H1 (cell line): Measurements from ENCODE around the gene OR6N2. TPM values are rescaled to one million over a fixed set of nuclear protein-coding genes. Genes with fewer than 3 reads are reported as not detected.

Experiments used
- EGR1 ChIP-seq: IDR thresholded peaks from 2 replicates; pipeline ENCODE4 v1.6.1; 2011; ENCODE audit warnings: low read depth, low read length, borderline replicate concordance
- EP300 ChIP-seq, 2 experiments: IDR thresholded peaks; 1 replicate in 1 of 2; 2 replicates in 1 of 2; pipeline ENCODE4 v1.6.1; 2011 to 2012; ENCODE audit warnings: low read depth in 2 of 2, low read length in 2 of 2, mild to moderate bottlenecking in 2 of 2, borderline replicate concordance in 1 of 2, inconsistent platforms in 1 of 2, moderate library complexity in 1 of 2
- FOSL1 ChIP-seq: IDR thresholded peaks from 2 replicates; pipeline ENCODE4 v1.6.1; 2011; ENCODE audit warnings: mild to moderate bottlenecking, low read depth, low read length, moderate library complexity; ENCODE audit not compliant: insufficient read depth
- GTF2F1 ChIP-seq: IDR thresholded peaks from 2 replicates; pipeline ENCODE4 v1.6.1; 2012; ENCODE audit warnings: low read depth, low read length, improper control_type of control experiment, borderline replicate concordance
- HDAC2 ChIP-seq, 2 experiments: fragments of 300-600 bp in 1 of 2; sonication (generic) in 1 of 2; IDR thresholded peaks; 2 replicates each; pipeline ENCODE4 v1.6.1; 2011 to 2012; ENCODE audit warnings: low read depth in 2 of 2, low read length in 2 of 2, mild to moderate bottlenecking in 2 of 2, moderate library complexity in 2 of 2, borderline replicate concordance in 1 of 2, inconsistent platforms in 1 of 2
- HDAC6 ChIP-seq: IDR thresholded peaks from one replicate; pipeline ENCODE4 v1.7.1; 2012; ENCODE audit warnings: low read depth, mild to moderate bottlenecking, inconsistent platforms, low read length, moderate library complexity
- RAD21 ChIP-seq, 2 experiments: IDR thresholded peaks in 1 of 2; conservative IDR thresholded peaks in 1 of 2; 2 replicates each; pipeline ENCODE4 v1.6.1; 2011; ENCODE audit warnings: low read depth in 2 of 2, low read length in 2 of 2, improper control_type of control experiment in 1 of 2, inconsistent platforms in 1 of 2, mild to moderate bottlenecking in 1 of 2, moderate library complexity in 1 of 2
- RXRA ChIP-seq: IDR thresholded peaks from 2 replicates; pipeline ENCODE4 v1.6.1; 2011; ENCODE audit warnings: low read depth, mild to moderate bottlenecking, low read length, moderate library complexity; ENCODE audit not compliant: insufficient read depth
- TAF7 ChIP-seq: optimal IDR thresholded peaks from 2 replicates; pipeline ENCODE3; 2011; ENCODE audit warnings: low read depth, mild to moderate bottlenecking, inconsistent platforms, low read length, moderate library complexity, borderline replicate concordance
- TBP ChIP-seq: IDR thresholded peaks from 2 replicates; pipeline ENCODE4 v1.6.1; 2011; ENCODE audit warnings: low read depth, low read length, improper control_type of control experiment
- TCF12 ChIP-seq: IDR thresholded peaks from 2 replicates; pipeline ENCODE4 v1.6.1; 2011; ENCODE audit warnings: low read depth, mild to moderate bottlenecking, low read length
- polyA plus RNA-seq, 7 experiments: library from polyadenylated mRNA; depleted of rRNA in 3 of 7; stranded (reverse) in 5 of 7; unstranded in 2 of 7; fragments of >200 nt in 5 of 7; fragments of 200-250 nt in 2 of 7; gene quantifications; 1 replicate in 5 of 7; 2 replicates in 1 of 7; 4 replicates in 1 of 7; pipeline versions ENCODE4 v1.2.1 to v1.2.3, GENCODE V29; 2011 to 2013; ENCODE audit warnings: missing spikeins in 2 of 7, mixed read lengths in 2 of 7
- total RNA-seq: library from RNA; stranded (reverse); fragmentation: NEBNext Ultra II Directional; extraction: Animal tissue kit (Norgen Biotek cat#: 25700); gene quantifications from 2 replicates; pipeline ENCODE4 v1.2.1, GENCODE V29; 2021
- TF ChIP-seq, protein P1 (sequence below): IDR thresholded peaks from 2 replicates; pipeline ENCODE4 v1.6.1; 2011; ENCODE audit warnings: low read length, improper control_type of control experiment
- TF ChIP-seq, protein P2 (sequence below): IDR thresholded peaks from 2 replicates; pipeline ENCODE4 v1.6.1; 2012; ENCODE audit warnings: inconsistent platforms

Gene OR6N2
- total and polyA plus RNA-seq, 2 of the 8 experiments (the other 6 are each of a cell fraction or from before 2014, with no cell fraction given): not detected

DNA sequence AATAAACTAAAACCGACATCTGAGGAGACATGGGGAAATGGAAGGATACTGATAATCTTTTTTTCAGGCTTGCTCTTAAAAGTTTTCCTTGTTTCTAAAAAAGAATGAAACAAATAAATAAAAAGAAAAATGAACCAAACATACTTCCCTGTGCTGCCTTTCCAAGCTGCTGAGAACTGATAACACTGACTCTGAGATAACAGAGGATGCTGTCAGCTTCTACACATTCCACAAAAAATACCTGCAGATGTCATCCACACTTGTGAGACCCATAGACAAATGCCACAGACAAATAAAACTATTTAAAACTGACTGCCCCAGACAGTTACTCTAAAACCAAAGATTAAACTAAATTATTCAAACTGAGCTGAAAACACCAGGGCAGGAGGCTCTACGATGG lies 48.5 kb downstream of the OR6N2 start (continued):
- no peak for TF ChIP-seq HDAC2 (IDR thresholded peaks at IDR 0.05; ENCODE audit: borderline replicate concordance in 1 of 2, low read depth in 2 of 2, low read length in 2 of 2)
- TF ChIP-seq, protein P1, sequence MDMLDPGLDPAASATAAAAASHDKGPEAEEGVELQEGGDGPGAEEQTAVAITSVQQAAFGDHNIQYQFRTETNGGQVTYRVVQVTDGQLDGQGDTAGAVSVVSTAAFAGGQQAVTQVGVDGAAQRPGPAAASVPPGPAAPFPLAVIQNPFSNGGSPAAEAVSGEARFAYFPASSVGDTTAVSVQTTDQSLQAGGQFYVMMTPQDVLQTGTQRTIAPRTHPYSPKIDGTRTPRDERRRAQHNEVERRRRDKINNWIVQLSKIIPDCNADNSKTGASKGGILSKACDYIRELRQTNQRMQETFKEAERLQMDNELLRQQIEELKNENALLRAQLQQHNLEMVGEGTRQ: no peak
- no peak for TF ChIP-seq EP300 (IDR thresholded peaks at IDR 0.05; ENCODE audit: borderline replicate concordance in 1 of 2, low read depth in 2 of 2, low read length in 2 of 2)
- TF ChIP-seq RAD21 (IDR thresholded peaks at IDR 0.05 in 1 of 2, conservative IDR thresholded peaks at IDR 0.05 in 1 of 2; ENCODE audit: low read depth in 2 of 2, low read length in 2 of 2): no peak
- TF ChIP-seq GTF2F1: no peak
- TF ChIP-seq TCF12: no peak
- no peak for TF ChIP-seq EGR1
- TF ChIP-seq HDAC6: no peak
- TF ChIP-seq TAF7: no peak
- no peak for TF ChIP-seq TBP
- no peak for TF ChIP-seq RXRA
- TF ChIP-seq, protein P2, sequence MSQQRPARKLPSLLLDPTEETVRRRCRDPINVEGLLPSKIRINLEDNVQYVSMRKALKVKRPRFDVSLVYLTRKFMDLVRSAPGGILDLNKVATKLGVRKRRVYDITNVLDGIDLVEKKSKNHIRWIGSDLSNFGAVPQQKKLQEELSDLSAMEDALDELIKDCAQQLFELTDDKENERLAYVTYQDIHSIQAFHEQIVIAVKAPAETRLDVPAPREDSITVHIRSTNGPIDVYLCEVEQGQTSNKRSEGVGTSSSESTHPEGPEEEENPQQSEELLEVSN: no peak
- no peak for TF ChIP-seq FOSL1
